BJ (cell line): Measurements from ENCODE around the gene CACNA1E. TPM values are rescaled to one million over a fixed set of nuclear protein-coding genes. Genes with fewer than 3 reads are reported as not detected.

ENCODE experiments used
- CTCF ChIA-PET: fragments of 350-600 bp; formaldehyde crosslinking; extraction: SDS; loops from one replicate; lab custom pipeline; 2021; ENCODE audit warnings: antibody characterized with exemption, inconsistent platforms; lab: Yijun Ruan, JAX
- POLR2A ChIA-PET: fragments of 300-600 bp; sonication (Branson Sonifier 250); formaldehyde crosslinking; extraction: SDS; loops from one replicate; lab custom pipeline; 2021; ENCODE audit warnings: antibody characterized with exemption; lab: Charles Lee
- DNase-seq: peaks from one replicate; pipeline ENCODE4 v3.0.0-alpha.2; 2011; ENCODE audit warnings: low read depth
- H3K27me3 ChIP-seq: 2 replicates; pipeline ENCODE4 v1.6.0; 2011; ENCODE audit warnings: low read length; ENCODE audit not compliant: control insufficient read depth, insufficient read depth
- H3K36me3 ChIP-seq: 2 replicates; pipeline ENCODE4 v1.5.1; 2011; ENCODE audit warnings: low read length; ENCODE audit not compliant: control insufficient read depth, insufficient read depth
- H3K4me3 ChIP-seq: 2 replicates; pipeline ENCODE4 v1.5.1; 2011; ENCODE audit warnings: low read depth, mild to moderate bottlenecking, control low read depth, low read length
- polyA plus RNA-seq: library from polyadenylated mRNA; depleted of rRNA; stranded (reverse); fragments of >200 nt; gene quantifications from 2 replicates; pipeline ENCODE4 v1.2.3, GENCODE V29; 2011
- TF ChIP-seq, protein P1 (sequence below): IDR thresholded peaks from 2 replicates; pipeline ENCODE4 v1.5.1; 2011; ENCODE audit warnings: low read depth, mild to moderate bottlenecking, control low read depth, inconsistent platforms, low read length, moderate library complexity; ENCODE audit not compliant: insufficient read depth

The CACNA1E gene
- polyA plus RNA-seq, 1 experiment, result not detected

DNA sequence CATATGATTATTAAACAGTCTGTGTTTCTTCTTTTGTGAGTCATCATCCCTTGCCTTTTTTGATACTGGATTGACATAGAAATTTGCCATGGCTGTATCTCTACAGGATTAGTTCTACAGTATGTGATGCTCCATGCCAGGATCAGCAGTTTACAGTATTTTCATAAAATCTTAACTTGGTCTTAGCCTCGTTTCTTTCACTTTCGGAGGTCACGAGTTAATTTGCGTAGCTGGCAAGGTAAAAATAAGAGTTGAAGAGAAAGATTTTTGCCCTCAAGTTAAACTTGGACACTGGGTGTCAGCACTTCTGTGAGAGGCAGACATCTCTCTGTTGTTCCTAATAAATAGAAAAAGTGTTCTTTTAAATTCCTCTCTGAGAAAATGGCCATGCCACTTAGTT is 79.1 kb downstream of the CACNA1E start:
- DNase-seq, result no peak
- no peaks in the 10 kb centered on the region for H3K36me3 ChIP-seq
- POLR2A ChIA-PET, result no interaction called here
- TF ChIP-seq, protein P1, sequence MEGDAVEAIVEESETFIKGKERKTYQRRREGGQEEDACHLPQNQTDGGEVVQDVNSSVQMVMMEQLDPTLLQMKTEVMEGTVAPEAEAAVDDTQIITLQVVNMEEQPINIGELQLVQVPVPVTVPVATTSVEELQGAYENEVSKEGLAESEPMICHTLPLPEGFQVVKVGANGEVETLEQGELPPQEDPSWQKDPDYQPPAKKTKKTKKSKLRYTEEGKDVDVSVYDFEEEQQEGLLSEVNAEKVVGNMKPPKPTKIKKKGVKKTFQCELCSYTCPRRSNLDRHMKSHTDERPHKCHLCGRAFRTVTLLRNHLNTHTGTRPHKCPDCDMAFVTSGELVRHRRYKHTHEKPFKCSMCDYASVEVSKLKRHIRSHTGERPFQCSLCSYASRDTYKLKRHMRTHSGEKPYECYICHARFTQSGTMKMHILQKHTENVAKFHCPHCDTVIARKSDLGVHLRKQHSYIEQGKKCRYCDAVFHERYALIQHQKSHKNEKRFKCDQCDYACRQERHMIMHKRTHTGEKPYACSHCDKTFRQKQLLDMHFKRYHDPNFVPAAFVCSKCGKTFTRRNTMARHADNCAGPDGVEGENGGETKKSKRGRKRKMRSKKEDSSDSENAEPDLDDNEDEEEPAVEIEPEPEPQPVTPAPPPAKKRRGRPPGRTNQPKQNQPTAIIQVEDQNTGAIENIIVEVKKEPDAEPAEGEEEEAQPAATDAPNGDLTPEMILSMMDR, result no peak
- CTCF ChIA-PET, result no interaction called here
- H3K4me3 ChIP-seq, result no peak overlapping the region
- no peaks in the 10 kb centered on the region for H3K27me3 ChIP-seq

DNA sequence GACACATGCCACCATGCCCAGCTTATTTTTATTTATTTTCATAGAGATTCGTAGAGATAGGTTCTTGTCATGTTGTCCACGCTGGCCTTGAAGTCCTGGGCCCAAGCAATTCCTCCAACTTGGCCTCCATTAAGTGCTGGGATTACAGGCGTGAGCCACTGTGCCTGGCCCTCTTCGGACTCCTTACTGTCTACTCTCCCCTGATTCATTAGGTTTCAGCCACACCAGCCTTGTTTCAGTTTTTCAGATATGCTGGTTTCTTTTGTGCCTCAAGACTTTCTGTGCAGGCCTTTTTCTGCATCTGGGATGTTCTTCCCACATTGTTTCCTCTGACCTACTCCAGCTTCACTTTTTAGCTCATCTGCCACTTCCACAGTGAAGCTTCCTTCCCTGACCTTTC is 85.4 kb downstream of the CACNA1E start:
- no peak overlapping the region for H3K4me3 ChIP-seq
- ChIA-PET POLR2A (no interaction called here), CTCF (no interaction called here)
- no peaks in the 10 kb centered on the region for H3K36me3 ChIP-seq
- TF ChIP-seq, protein P1, result no peak
- no peak for DNase-seq
- H3K27me3 ChIP-seq, result no peaks in the 10 kb centered on the region

DNA sequence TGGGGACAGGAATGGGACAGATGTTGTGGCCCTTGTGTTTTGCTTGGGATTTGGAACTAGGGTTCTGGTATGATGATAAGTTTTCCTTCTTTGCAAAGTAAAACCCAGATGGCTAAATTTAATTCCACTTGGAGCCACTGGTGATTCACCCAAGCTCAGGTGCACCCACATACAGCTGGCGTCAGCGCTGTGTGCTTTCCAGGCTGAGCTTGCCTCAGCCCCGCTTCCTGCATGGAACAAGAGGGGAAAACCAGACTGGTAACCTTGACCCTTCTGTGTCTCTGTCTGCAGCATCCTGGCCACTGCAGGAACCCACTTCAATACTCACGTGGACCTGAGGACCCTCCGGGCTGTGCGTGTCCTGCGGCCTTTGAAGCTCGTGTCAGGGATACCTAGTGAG is 94.2 kb downstream of the CACNA1E start:
- DNase-seq, result no peak
- H3K27me3 ChIP-seq, result no peaks in the 10 kb centered on the region
- ChIA-PET POLR2A (no interaction called here), CTCF (no interaction called here)
- no peaks in the 10 kb centered on the region for H3K36me3 ChIP-seq
- H3K4me3 ChIP-seq, result no peak overlapping the region
- TF ChIP-seq, protein P1, result no peak

DNA sequence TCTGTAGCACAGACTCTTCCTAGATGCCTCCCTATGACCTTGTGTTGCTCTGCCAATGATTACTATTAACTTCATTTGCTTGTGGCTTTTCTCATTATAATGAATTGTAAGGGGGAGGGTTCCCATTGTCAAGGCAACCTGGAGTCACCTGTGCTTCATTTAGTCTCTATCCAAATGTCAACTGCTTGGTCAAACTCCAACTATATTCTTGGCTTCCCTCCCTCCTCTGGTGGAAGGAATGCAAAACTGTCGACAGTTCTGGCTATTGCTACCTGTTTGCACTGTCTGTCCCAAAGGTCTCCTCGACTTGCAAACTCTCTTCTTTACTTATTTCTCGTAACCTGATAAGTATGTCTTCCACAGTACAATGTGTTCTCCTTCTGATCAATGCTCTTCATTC is 100.3 kb downstream of the CACNA1E start:
- ChIA-PET POLR2A (no interaction called here), CTCF (no interaction called here)
- DNase-seq, result no peak
- no peaks in the 10 kb centered on the region for H3K36me3 ChIP-seq
- H3K4me3 ChIP-seq, result no peak overlapping the region
- no peaks in the 10 kb centered on the region for H3K27me3 ChIP-seq
- TF ChIP-seq, protein P1, result no peak

DNA sequence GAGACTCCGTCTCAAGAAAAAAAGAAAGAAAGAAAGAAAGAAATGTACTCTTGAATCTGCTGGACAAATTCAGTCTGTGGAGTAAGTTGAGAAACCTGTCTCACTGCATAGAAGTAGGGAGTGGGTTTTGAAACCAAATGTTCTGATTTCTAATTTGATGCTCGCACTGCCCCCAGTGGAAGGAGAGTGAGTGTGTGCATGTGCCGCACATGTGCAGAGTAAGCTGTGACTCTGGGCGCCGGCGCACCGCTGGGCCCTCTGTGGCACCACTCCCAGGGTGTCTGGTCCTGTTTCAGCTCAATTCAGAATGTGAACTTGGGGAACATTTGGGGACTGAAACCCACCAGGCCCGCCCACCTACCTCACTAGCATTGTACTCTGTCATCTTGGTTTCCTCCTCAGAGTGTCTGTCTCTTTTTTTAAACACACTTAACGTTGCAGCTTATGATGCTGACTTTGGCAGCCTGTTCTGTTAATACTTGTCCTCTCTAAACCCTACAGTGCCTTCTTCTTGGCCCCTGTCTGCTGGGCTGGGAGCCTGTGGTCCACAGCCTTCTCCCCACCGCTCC is 104.6 kb downstream of the CACNA1E start:
- Histone ChIP-seq H3K4me3 (no peak overlapping the region), H3K27me3 (no peaks in the 10 kb centered on the region), H3K36me3 (no peaks in the 10 kb centered on the region)
- ChIA-PET CTCF (no interaction called here), POLR2A (no interaction called here)
- DNase-seq, result no peak
- TF ChIP-seq, protein P1, result no peak
